Neural crest cell (in vitro differentiated cells): ENCODE data around the gene TAS2R42. TPM values are rescaled to one million over a fixed set of nuclear protein-coding genes. Genes with fewer than 3 reads are reported as not detected.
A peak's percentile ranks its signal among the peaks of the same experiment; 100 is the strongest.

Source experiments
- DNase-seq: peaks from one replicate; pipeline ENCODE4 v3.0.0; 2021; ENCODE audit warnings: low read depth, mixed read lengths, low spot score
- H3K27ac Mint-ChIP-seq: one replicate; pipeline ENCODE4 v1.8.0; 2021; ENCODE audit warnings: mild to moderate bottlenecking, mixed read lengths; ENCODE audit not compliant: unreplicated experiment
- H3K27me3 Mint-ChIP-seq: 2 replicates; pipeline ENCODE4 v1.8.0; 2021; ENCODE audit warnings: low read depth, mild to moderate bottlenecking, mixed read lengths
- H3K36me3 Mint-ChIP-seq: 2 replicates; pipeline ENCODE4 v1.8.0; 2021; ENCODE audit warnings: low read depth, mild to moderate bottlenecking, mixed read lengths
- H3K4me1 Mint-ChIP-seq: 2 replicates; pipeline ENCODE4 v1.8.0; 2021; ENCODE audit warnings: mixed read lengths
- H3K4me3 Mint-ChIP-seq: one replicate; pipeline ENCODE4 v1.8.0; 2021; ENCODE audit warnings: mild to moderate bottlenecking, mixed read lengths
- H3K9me3 Mint-ChIP-seq: 2 replicates; pipeline ENCODE4 v1.8.0; 2021; ENCODE audit warnings: mixed read lengths
- total RNA-seq: library from RNA; stranded (reverse); gene quantifications from 2 replicates; pipeline ENCODE4 v1.2.1, GENCODE V29; 2021
- TF ChIP-seq, protein P1 (sequence below): fragments of 200-600 bp; sonication (generic); conservative IDR thresholded peaks from 2 replicates; pipeline ENCODE4 v1.5.0; 2021; ENCODE audit warnings: antibody characterized with exemption, mild to moderate bottlenecking

The TAS2R42 gene
- total RNA-seq, 1 donor from 2014 or later, result not detected

DNA sequence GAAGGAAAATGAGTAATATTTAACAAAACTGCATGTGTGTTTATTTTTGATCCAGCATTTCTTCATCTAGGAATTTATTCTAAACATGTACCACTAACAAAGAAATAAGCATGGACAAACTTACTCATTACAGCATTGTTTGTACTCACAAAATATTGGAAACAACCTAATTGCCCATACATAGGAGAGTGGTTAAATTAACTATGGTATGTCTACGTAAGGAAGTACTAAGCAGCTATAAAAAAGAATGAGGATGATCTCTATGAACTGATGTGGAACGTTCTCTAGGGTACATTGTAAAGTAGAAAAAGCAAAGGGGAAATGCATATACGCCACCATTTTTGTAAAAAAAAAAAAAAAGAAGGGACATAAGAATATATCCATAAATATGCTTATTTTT lies 17.4 kb upstream of the TAS2R42 start:
- no peak for DNase-seq
- no peak overlapping the region for H3K27ac Mint-ChIP-seq
- H3K4me3 Mint-ChIP-seq, result no peak overlapping the region
- peaks cover 3% of the 10 kb centered on the region for H3K4me1 Mint-ChIP-seq
- TF ChIP-seq, protein P1, sequence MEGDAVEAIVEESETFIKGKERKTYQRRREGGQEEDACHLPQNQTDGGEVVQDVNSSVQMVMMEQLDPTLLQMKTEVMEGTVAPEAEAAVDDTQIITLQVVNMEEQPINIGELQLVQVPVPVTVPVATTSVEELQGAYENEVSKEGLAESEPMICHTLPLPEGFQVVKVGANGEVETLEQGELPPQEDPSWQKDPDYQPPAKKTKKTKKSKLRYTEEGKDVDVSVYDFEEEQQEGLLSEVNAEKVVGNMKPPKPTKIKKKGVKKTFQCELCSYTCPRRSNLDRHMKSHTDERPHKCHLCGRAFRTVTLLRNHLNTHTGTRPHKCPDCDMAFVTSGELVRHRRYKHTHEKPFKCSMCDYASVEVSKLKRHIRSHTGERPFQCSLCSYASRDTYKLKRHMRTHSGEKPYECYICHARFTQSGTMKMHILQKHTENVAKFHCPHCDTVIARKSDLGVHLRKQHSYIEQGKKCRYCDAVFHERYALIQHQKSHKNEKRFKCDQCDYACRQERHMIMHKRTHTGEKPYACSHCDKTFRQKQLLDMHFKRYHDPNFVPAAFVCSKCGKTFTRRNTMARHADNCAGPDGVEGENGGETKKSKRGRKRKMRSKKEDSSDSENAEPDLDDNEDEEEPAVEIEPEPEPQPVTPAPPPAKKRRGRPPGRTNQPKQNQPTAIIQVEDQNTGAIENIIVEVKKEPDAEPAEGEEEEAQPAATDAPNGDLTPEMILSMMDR, result no peak
- no peaks in the 10 kb centered on the region for H3K36me3 Mint-ChIP-seq
- no peaks in the 10 kb centered on the region for H3K27me3 Mint-ChIP-seq
- H3K9me3 Mint-ChIP-seq, result peaks cover 5% of the 10 kb centered on the region

DNA sequence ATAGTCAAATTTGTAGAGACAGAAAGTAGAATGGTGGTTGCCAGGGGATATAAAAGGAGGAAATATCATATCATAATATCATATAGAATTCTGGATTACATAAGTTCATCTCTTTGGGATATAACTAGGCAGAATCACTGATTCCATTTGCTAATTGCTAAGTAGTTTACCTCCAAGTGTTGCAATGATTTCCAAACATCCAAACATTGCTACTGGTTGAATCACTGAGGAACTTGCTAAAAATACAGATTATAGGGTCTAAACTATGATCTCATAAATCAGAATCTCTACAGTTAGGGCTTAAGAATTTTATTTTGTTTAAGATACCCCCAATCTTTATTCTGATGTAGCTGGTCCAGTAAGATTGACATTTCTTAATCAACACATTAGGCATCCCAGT lies 16.1 kb upstream of the TAS2R42 start:
- TF ChIP-seq, protein P1, result no peak
- H3K36me3 Mint-ChIP-seq, result no peaks in the 10 kb centered on the region
- no peak overlapping the region for H3K4me3 Mint-ChIP-seq
- H3K4me1 Mint-ChIP-seq, result no peaks in the 10 kb centered on the region
- no peak overlapping the region for H3K27ac Mint-ChIP-seq
- peaks cover 5% of the 10 kb centered on the region for H3K9me3 Mint-ChIP-seq
- no peaks in the 10 kb centered on the region for H3K27me3 Mint-ChIP-seq
- no peak for DNase-seq

DNA sequence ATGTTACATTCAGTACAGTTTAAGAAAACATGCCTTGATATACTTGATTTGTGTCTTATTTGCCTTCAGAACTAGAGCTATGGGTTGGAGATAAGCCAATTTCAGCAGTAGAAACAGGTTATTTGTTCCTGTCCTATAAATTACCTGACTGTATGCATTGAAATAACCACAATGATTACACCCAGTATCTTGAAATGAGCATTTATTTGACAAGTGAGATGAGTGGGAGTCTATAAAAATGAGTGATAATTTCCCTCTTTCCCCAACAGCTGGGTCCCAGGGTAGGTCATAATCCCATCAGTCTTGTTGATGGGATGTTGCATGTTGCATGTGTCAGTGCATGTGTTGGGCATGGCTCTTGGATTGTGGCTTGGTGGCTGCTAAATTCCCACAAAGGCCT lies 3.7 kb downstream of the TAS2R42 start:
- Mint-ChIP-seq H3K36me3 (no peaks in the 10 kb centered on the region), H3K27ac (no peak overlapping the region), H3K4me3 (no peak overlapping the region), H3K9me3 (no peaks in the 10 kb centered on the region), H3K27me3 (no peaks in the 10 kb centered on the region), H3K4me1 (peaks cover 4% of the 10 kb centered on the region)
- DNase-seq, result no peak
- TF ChIP-seq, protein P1, result no peak

DNA sequence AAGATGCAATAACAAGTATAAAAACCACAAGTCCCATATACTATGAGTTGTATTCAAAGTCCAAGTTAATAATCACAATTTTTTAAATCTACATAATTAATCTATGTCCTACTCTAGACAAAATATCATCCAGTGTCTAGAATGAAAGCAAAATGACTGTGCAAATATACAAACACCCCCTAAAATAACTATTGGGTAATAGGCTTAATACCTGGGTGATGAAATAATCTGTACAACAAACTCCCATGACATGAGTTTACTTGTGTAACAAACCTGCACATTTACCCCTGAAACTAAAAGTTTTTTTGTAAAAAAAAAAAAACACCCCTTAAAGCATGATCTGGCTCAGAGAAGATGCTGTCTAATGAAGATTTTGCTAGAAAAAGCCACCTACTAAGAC lies 4.2 kb downstream of the TAS2R42 start:
- TF ChIP-seq, protein P1, result no peak
- no peak for DNase-seq
- Mint-ChIP-seq H3K27me3 (no peaks in the 10 kb centered on the region), H3K27ac (no peak overlapping the region), H3K9me3 (no peaks in the 10 kb centered on the region), H3K4me1 (peaks cover 4% of the 10 kb centered on the region), H3K36me3 (no peaks in the 10 kb centered on the region), H3K4me3 (no peak overlapping the region)

DNA sequence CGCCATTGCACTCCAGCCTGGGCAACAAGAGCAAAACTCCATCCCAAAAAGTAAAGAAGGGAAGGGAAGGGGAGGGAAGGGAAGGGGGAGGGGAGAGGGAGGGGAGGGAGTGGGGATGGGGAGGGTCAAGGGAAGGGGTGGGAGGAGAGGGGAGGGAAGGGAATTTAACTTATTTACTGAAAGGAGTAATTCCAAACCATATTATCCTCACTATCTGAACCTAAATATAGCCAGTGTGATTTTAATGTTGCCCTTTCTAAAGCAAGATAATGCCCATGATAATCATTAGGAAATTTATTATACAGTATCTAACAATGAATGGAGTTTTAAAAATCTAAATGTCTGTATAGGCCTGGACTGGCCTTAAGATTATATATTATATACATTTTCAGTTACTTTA lies 8.5 kb downstream of the TAS2R42 start:
- Mint-ChIP-seq H3K27me3 (no peaks in the 10 kb centered on the region), H3K4me3 (no peak overlapping the region), H3K36me3 (peaks cover 11% of the 10 kb centered on the region), H3K27ac (no peak overlapping the region), H3K4me1 (peaks cover 6% of the 10 kb centered on the region), H3K9me3 (no peaks in the 10 kb centered on the region)
- no peak for DNase-seq
- TF ChIP-seq, protein P1, result no peak

DNA sequence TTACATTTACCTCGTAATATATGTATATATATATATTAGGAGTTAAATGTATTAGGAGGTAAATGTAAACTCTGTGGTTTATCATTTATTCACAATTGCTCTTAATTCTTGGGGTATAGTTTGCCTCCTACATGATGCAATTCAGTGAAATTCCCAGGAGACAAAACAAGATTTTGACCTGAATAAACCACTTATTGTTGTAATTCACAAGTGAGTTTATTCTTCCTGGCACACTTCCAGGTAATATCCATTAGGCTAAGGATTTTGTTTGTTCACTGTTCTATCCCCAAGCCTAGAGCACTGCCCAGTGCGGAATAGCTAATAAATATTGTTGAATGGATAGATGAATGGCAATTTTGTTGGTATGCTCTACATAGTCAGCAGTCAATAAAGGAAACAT lies 12.7 kb downstream of the TAS2R42 start:
- no peak for DNase-seq
- Mint-ChIP-seq H3K27ac (no peak overlapping the region), H3K9me3 (no peaks in the 10 kb centered on the region), H3K4me3 (peak overlapping the region; percentile 16), H3K4me1 (peaks cover 31% of the 10 kb centered on the region), H3K36me3 (peaks cover 19% of the 10 kb centered on the region), H3K27me3 (no peaks in the 10 kb centered on the region)
- TF ChIP-seq, protein P1, result no peak
